Stimulated activated naive CD8-positive, alpha-beta T cell treated with anti-CD3 and anti-CD28 coated beads, Interleukin-15, Interleukin-2, amounts not matched to agents 100 ng/mL and 50 ng/mL, for 24 hours (primary cell): Measurements from ENCODE around the gene PGLYRP3.
"Not testable (repeated sequence)": the region's sequence is repeated elsewhere in the genome, so short reads cannot be mapped to it uniquely, and the experiment has no call there.

Source experiments
- H3K27ac Mint-ChIP-seq: one replicate; pipeline ENCODE4 v1.8.0; 2021; ENCODE audit warnings: mild to moderate bottlenecking, mixed read lengths
- H3K27me3 Mint-ChIP-seq: one replicate; pipeline ENCODE4 v1.8.0; 2021; ENCODE audit warnings: mixed read lengths
- H3K36me3 Mint-ChIP-seq: one replicate; pipeline ENCODE4 v1.8.0; 2021; ENCODE audit warnings: low read depth, mixed read lengths
- H3K4me1 Mint-ChIP-seq: one replicate; pipeline ENCODE4 v1.8.0; 2021; ENCODE audit warnings: low read depth, mixed read lengths
- H3K4me3 Mint-ChIP-seq: one replicate; pipeline ENCODE4 v1.8.0; 2021; ENCODE audit warnings: mild to moderate bottlenecking, mixed read lengths
- H3K9me3 Mint-ChIP-seq: one replicate; pipeline ENCODE4 v1.8.0; 2021; ENCODE audit warnings: mixed read lengths

The PGLYRP3 gene

GRCh38 chr1:153342178-153342577, 29.4 kb upstream of the PGLYRP3 start:
- H3K9me3 Mint-ChIP-seq, result no peaks in the 10 kb centered on the region
- no peak overlapping the region for H3K27ac Mint-ChIP-seq
- H3K27me3 Mint-ChIP-seq, result peaks cover 44% of the 10 kb centered on the region
- no peak overlapping the region for H3K4me3 Mint-ChIP-seq
- no peaks in the 10 kb centered on the region for H3K36me3 Mint-ChIP-seq
- H3K4me1 Mint-ChIP-seq, result peaks cover 45% of the 10 kb centered on the region

DNA sequence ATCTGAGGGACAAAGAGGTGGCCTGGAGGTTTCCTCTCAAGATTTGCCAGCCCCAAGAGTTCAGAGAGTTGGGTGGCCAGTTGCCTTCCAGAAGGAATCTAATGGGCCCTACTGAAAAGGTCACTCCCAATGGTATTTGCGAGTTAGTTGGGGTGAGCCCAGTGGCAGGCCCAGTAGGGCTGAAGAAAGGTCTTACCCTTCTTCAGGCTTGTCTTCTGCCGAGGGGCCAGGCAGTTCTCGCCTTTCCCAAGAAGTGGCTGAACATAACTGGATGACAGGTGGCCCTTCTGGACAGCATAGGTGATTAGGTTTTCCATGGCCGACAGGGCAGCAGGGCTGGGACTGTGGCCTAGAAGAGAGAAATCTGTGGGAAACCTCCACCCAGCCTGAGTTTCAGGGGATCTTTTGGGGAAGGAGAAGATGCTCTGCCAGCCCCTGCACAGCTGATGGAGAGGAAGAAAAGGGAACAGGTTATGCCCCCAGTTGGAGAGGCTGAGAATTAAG, 28.7 kb upstream of the PGLYRP3 start:
- Mint-ChIP-seq H3K36me3 (no peaks in the 10 kb centered on the region), H3K27me3 (peaks cover 44% of the 10 kb centered on the region), H3K27ac (no peak overlapping the region), H3K9me3 (no peaks in the 10 kb centered on the region), H3K4me1 (peaks cover 42% of the 10 kb centered on the region), H3K4me3 (no peak overlapping the region)

- no peaks in the 10 kb centered on the region for H3K9me3 Mint-ChIP-seq
- peaks cover 34% of the 10 kb centered on the region for H3K27me3 Mint-ChIP-seq
- no peak overlapping the region for H3K4me3 Mint-ChIP-seq
- no peaks in the 10 kb centered on the region for H3K36me3 Mint-ChIP-seq
- peaks cover 31% of the 10 kb centered on the region for H3K4me1 Mint-ChIP-seq
- H3K27ac Mint-ChIP-seq, result no peak overlapping the region
Observed at GRCh38 chr1:153340356-153340755, 27.6 kb upstream of the PGLYRP3 start.

GRCh38 chr1:153339802-153340201, 27.1 kb upstream of the PGLYRP3 start:
- Mint-ChIP-seq H3K4me3 (no peak overlapping the region), H3K27ac (no peak overlapping the region), H3K9me3 (no peaks in the 10 kb centered on the region), H3K27me3 (peaks cover 34% of the 10 kb centered on the region), H3K36me3 (no peaks in the 10 kb centered on the region), H3K4me1 (peaks cover 26% of the 10 kb centered on the region)

- Mint-ChIP-seq H3K4me3 (no peak overlapping the region), H3K27ac (no peak overlapping the region), H3K4me1 (peaks cover 13% of the 10 kb centered on the region), H3K27me3 (peaks cover 23% of the 10 kb centered on the region), H3K9me3 (no peaks in the 10 kb centered on the region), H3K36me3 (no peaks in the 10 kb centered on the region)
Observed at GRCh38 chr1:153337980-153338853, 25.5 kb upstream of the PGLYRP3 start.

DNA sequence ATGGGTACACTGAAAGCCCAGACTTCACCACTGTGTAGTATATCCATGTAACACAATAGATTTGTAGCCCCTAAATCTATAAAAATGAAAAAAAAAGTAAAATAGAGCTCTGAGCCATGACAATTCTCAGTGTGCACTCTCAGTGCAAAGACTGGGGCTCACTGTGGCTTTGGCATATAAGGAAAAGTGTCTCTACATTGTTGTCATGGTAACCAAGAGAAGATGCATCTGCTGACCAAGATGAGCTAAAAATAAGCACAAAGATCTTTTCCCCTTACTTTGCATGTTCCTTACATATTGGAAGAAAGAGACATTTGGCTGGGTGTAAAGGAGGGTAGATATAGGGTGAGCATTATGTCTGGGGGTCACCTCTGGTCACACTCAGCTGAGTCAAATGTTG, 23.9 kb upstream of the PGLYRP3 start:
- Mint-ChIP-seq H3K9me3 (peaks cover 7% of the 10 kb centered on the region), H3K36me3 (no peaks in the 10 kb centered on the region), H3K4me1 (peaks cover 10% of the 10 kb centered on the region), H3K27ac (no peak overlapping the region), H3K4me3 (no peak overlapping the region), H3K27me3 (peaks cover 12% of the 10 kb centered on the region)

GRCh38 chr1:153333902-153334301, 21.1 kb upstream of the PGLYRP3 start:
- no peak overlapping the region for H3K4me3 Mint-ChIP-seq
- H3K36me3 Mint-ChIP-seq, result no peaks in the 10 kb centered on the region
- no peak overlapping the region for H3K27ac Mint-ChIP-seq
- no peaks in the 10 kb centered on the region for H3K4me1 Mint-ChIP-seq
- peaks cover 11% of the 10 kb centered on the region for H3K9me3 Mint-ChIP-seq
- H3K27me3 Mint-ChIP-seq, result peaks cover 20% of the 10 kb centered on the region

- Mint-ChIP-seq H3K27me3 (peaks cover 13% of the 10 kb centered on the region), H3K9me3 (peaks cover 30% of the 10 kb centered on the region), H3K36me3 (peaks cover 6% of the 10 kb centered on the region), H3K4me3 (no peak overlapping the region), H3K27ac (no peak overlapping the region), H3K4me1 (no peaks in the 10 kb centered on the region)
Observed at GRCh38 chr1:153324912-153325311, 12.2 kb upstream of the PGLYRP3 start.

DNA sequence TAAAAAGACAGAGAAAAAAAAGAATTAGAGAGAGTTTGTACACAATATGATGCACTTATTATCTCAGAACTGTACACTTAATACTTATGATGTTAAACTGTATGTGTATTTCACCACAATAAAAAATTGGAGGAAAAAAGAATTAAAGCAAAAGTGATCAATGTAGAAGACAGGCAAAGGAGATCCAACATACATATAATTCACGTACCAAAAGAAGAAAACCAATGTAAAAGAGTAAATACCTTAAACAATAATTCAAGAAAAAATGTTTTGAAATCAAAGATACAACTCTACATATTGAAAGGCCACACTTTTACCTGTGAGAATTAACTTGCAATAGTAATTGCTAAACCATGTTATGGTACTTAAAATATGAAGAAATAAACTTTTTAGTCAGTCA, 9.8 kb upstream of the PGLYRP3 start:
- no peak overlapping the region for H3K4me3 Mint-ChIP-seq
- peaks cover 9% of the 10 kb centered on the region for H3K27me3 Mint-ChIP-seq
- H3K4me1 Mint-ChIP-seq, result no peaks in the 10 kb centered on the region
- peaks cover 20% of the 10 kb centered on the region for H3K9me3 Mint-ChIP-seq
- no peaks in the 10 kb centered on the region for H3K36me3 Mint-ChIP-seq
- no peak overlapping the region for H3K27ac Mint-ChIP-seq

DNA sequence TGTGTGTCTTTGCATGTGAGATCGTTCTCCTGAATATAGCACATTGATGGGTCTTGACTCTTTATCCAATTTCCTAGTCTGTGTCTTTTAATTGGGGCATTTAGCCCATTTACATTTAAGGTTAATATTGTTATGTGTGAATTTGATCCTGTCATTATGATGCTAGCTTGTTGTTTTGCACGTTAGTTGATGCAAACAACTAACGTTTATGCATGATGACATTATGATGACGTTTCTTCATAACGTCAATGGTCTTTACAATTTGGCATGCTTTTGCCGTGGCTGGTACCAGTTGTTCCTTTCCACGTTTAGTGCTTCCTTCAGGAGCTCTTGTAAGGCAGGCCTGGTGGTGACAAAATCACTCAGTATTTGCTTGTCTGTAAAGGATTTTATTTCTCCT, 5.4 kb upstream of the PGLYRP3 start:
- not testable (repeated sequence) for H3K36me3 Mint-ChIP-seq, H3K4me3 Mint-ChIP-seq, H3K27ac Mint-ChIP-seq, H3K4me1 Mint-ChIP-seq
- H3K9me3 Mint-ChIP-seq, result peaks cover 12% of the 10 kb centered on the region
- H3K27me3 Mint-ChIP-seq, result peaks cover 24% of the 10 kb centered on the region

- peaks cover 24% of the 10 kb centered on the region for H3K27me3 Mint-ChIP-seq
- H3K9me3 Mint-ChIP-seq, result not testable (repeated sequence)
Observed at GRCh38 chr1:153316013-153316412, 3.3 kb upstream of the PGLYRP3 start.

DNA sequence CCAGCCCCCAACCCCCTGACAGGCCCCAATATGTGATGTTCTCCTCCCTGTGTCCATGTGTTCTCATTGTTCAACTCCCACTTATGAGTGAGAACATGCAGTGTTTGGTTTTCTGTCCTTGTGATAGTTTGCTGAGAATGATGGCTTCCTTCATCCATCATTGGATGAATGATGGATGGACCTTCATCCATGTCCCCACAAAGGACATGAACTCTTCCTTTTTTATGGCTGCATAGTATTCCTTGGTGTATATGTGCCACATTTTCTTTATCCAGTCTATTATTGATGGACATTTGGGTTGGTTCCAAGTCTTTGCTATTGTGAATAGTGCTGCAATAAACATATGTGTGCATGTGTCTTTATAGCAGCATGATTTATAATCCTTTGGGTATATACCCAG, 1.6 kb upstream of the PGLYRP3 start:
- not testable (repeated sequence) for H3K4me1 Mint-ChIP-seq, H3K9me3 Mint-ChIP-seq, H3K36me3 Mint-ChIP-seq, H3K4me3 Mint-ChIP-seq, H3K27ac Mint-ChIP-seq
- H3K27me3 Mint-ChIP-seq, result peaks cover 21% of the 10 kb centered on the region

More at GRCh38 chr1:153316013-153316412, 3.3 kb upstream of the PGLYRP3 start:
- not testable (repeated sequence) for H3K4me1 Mint-ChIP-seq, H3K27ac Mint-ChIP-seq, H3K36me3 Mint-ChIP-seq, H3K4me3 Mint-ChIP-seq

DNA sequence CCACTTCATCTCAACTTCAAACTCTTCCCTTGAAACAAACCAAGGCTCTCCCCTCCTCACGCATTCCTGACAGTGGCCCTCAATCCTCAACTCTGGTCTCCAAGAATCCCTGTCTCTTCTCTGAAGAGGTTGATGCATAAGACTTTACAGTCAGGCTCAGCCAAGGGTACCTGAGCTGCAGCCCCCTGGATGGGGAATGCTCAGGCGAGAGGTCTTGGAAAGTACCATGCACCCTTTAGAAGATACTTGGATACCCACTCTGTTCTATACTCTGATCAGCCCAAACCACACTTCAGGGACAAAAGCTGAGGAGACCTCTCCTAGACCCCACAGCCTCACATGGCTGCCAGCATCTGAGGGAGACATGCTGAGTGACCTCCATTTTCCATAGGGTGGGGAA, 536 bp upstream of the PGLYRP3 start:
- Mint-ChIP-seq H3K4me1 (no peaks in the 10 kb centered on the region), H3K27ac (no peak overlapping the region), H3K9me3 (peaks cover 3% of the 10 kb centered on the region), H3K4me3 (no peak overlapping the region), H3K27me3 (peaks cover 15% of the 10 kb centered on the region), H3K36me3 (no peaks in the 10 kb centered on the region)

DNA sequence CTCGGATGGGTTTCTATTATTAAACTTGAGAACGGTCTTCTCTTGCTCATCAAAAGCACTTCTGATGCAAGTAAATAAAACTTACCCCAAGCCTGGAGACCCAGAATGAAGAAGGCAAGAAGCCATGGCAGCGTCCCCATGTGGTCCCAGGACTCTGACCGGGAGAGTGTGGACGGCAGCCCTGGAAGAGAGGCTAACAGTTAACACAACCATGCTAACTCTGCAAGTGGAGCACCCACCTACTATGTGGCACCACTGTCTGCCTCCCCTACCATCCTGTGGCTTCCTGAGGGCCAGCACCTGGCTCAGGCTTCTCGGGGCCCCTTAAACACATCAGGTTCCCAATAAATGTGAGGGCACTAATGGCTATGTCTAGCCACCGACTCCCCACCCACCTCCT, 2.2 kb downstream of the PGLYRP3 start:
- H3K9me3 Mint-ChIP-seq, result peaks cover 3% of the 10 kb centered on the region
- H3K4me1 Mint-ChIP-seq, result no peaks in the 10 kb centered on the region
- H3K27ac Mint-ChIP-seq, result no peak overlapping the region
- H3K27me3 Mint-ChIP-seq, result peaks cover 7% of the 10 kb centered on the region
- H3K36me3 Mint-ChIP-seq, result no peaks in the 10 kb centered on the region
- H3K4me3 Mint-ChIP-seq, result no peak overlapping the region

DNA sequence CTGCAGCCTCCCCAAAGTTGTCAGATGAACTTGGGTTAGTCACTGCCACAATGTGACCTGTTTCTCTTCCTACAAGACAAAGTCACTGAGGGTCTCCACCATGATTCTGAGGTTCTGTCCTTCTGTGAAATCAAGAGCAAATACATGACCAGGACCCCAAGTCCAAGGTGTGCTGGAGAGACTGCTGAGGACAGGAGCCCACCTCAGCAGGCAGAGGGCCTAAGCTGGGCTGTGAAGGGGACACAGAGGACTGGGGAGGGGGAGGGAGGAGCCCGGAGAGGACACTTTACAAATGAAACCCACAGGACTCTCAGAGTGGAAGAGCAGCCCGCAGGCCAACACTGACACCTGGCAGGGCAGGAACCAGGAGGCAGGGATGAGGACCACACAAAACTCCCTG, 3.3 kb downstream of the PGLYRP3 start:
- Mint-ChIP-seq H3K36me3 (no peaks in the 10 kb centered on the region), H3K27me3 (peaks cover 8% of the 10 kb centered on the region), H3K9me3 (no peaks in the 10 kb centered on the region), H3K4me1 (no peaks in the 10 kb centered on the region), H3K4me3 (no peak overlapping the region), H3K27ac (no peak overlapping the region)

- Mint-ChIP-seq H3K4me1 (no peaks in the 10 kb centered on the region), H3K27me3 (peaks cover 9% of the 10 kb centered on the region), H3K9me3 (no peaks in the 10 kb centered on the region)
Observed at GRCh38 chr1:153308540-153308939, 4.2 kb downstream of the PGLYRP3 start.

More at GRCh38 chr1:153308540-153308939, 4.2 kb downstream of the PGLYRP3 start:
- no peaks in the 10 kb centered on the region for H3K36me3 Mint-ChIP-seq
- H3K4me3 Mint-ChIP-seq, result no peak overlapping the region
- H3K27ac Mint-ChIP-seq, result no peak overlapping the region
